ENCODE data around the gene CCDC88B. TPM values are rescaled to one million over a fixed set of nuclear protein-coding genes. Genes with fewer than 3 reads are reported as not detected.
A peak's percentile ranks its signal among the peaks of the same experiment; 100 is the strongest.

CCDC88B gene
- total and polyA plus RNA-seq, 10 of the 15 experiments (the other 5 are each of a cell fraction or from before 2014, with no cell fraction given): 0.24 to 66.0 (median 19.2) TPM

- no peak for TF ChIP-seq USF1 (IDR thresholded peaks at IDR 0.05; ENCODE audit: borderline replicate concordance, extremely low read length, insufficient read depth, low read depth, low read length)
- TF ChIP-seq NBN (IDR thresholded peaks at IDR 0.05): 0 out of 2 replicates have a peak, but pooled peaks have one; percentile 82
- no peak for TF ChIP-seq BRCA1 (IDR thresholded peaks at IDR 0.05; ENCODE audit: low read depth, low read length)
- peak; percentile 51 for TF ChIP-seq BACH1 (IDR thresholded peaks at IDR 0.05; ENCODE audit: borderline replicate concordance)
- TF ChIP-seq DPF2 (IDR thresholded peaks at IDR 0.05): peak; percentile 57
- peak in 1 of 2 experiments; percentile 95; a peak in 2 of 4 replicates for TF ChIP-seq ETV6 (conservative IDR thresholded peaks at IDR 0.05 in 1 of 2, IDR thresholded peaks at IDR 0.05 in 1 of 2; ENCODE audit: borderline replicate concordance in 1 of 2, low read depth in 1 of 2)
- TF ChIP-seq HDAC6 (IDR thresholded peaks at IDR 0.05; ENCODE audit: unreplicated experiment): no peak
- TF ChIP-seq POU2F2 (IDR thresholded peaks at IDR 0.05; ENCODE audit: borderline replicate concordance, low read depth, low read length): peak; percentile 29; the same call in 1 of the 3 replicates
- TF ChIP-seq TCF3 (IDR thresholded peaks at IDR 0.05; ENCODE audit: borderline replicate concordance, insufficient read depth, low read depth, low read length): peak; percentile 92
- peak; percentile 74; the same call in 1 of the 2 replicates for TF ChIP-seq CBFB (IDR thresholded peaks at IDR 0.05; ENCODE audit: low read depth)
- TF ChIP-seq CUX1 (IDR thresholded peaks at IDR 0.05; ENCODE audit: insufficient replicate concordance, low read depth, low read length): no peak
- TF ChIP-seq RUNX3 (IDR thresholded peaks at IDR 0.05; ENCODE audit: low read length): peak; percentile 70
- no peak for TF ChIP-seq MAX (IDR thresholded peaks at IDR 0.05; ENCODE audit: low read depth, low read length)
- TF ChIP-seq TCF12 (IDR thresholded peaks at IDR 0.05; ENCODE audit: low read depth, low read length): peak; percentile 95
Measured at GRCh38 chr11:64339754-64340408, at the start of gene CCDC88B (continued).
